Medulla oblongata (tissue), 1 donor: ENCODE measurements around the gene MRPL1.
"Not testable (repeated sequence)": the region's sequence is repeated elsewhere in the genome, so short reads cannot be mapped to it uniquely, and the experiment has no call there.

Source experiments
- DNase-seq: peaks from one replicate; pipeline ENCODE4 v3.0.0-alpha.2; 2015; ENCODE audit errors: extremely low spot score

Gene MRPL1

GRCh38 chr4:77913348-77913747 lies 50.7 kb downstream of the MRPL1 start:
- no peak for DNase-seq

DNA sequence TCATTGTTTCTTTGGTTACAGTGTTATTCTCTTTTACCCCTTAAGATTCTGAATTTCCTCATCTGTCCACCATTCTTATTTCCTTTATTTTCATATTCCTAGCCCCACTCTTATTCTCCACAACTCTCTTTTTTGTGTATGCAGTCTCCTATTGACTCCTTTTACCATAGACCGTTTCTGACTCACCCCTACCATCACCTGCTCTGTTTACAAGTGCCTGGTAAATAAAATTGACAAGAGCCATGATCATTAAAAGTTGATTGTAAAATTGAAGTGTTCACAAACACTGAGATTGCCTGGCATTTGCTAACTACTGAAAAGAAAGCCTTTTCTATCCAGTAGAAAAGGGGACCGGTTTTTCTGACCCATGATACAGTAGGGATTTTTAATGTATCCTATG lies 54.4 kb downstream of the MRPL1 start:
- DNase-seq: no peak

- DNase-seq: no peak
Observed at GRCh38 chr4:77917601-77918000, 55.0 kb downstream of the MRPL1 start.

GRCh38 chr4:77920371-77920770 lies 57.7 kb downstream of the MRPL1 start:
- DNase-seq: no peak

- DNase-seq: no peak
Observed at GRCh38 chr4:77921701-77922100, 59.1 kb downstream of the MRPL1 start.

DNA sequence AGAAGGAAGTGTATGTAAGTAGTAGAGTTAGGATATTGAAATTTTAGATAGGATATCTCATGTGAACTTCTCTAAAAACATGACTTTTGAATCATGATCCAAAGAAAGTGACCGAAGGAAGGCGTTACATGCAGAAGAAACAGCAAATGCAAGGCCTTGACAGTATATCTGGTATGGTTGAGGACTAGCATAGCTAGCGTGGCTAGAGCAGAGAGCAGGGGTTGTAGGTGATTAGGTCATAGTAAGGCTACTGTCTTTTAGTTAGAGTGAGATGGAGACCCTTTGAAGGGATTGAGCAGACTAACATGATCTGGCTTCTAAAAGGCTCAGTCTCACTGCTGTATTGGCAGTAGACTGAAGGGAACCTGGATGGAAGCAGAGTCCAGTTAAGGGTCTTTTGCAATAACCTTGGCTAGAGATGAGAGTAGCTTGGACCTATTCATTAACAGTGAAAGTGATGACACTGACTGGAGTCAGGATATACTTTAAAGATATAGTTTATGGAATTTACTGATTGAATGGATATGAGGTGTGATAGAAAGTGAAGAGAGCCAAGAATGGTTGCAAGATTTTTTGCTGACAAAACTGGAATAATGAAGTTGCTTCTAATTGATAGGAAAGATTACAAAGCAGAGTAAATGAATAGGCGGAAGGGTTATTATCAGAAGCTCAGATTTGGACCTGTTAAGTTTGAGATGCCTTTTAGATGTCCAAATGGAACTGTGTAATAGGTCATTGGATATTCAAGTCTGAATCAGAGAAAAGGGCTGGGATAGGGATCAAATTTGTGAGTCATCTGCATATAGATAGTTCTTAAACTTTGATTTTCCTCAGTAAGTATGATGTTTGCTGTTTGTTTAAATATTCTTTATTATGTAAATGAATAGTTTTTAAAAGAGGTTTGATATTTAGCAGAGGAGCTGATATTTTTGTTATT lies 59.8 kb downstream of the MRPL1 start:
- no peak for DNase-seq

- no peak for DNase-seq
Observed at GRCh38 chr4:77927991-77928925, 65.6 kb downstream of the MRPL1 start.

- no peak for DNase-seq
Observed at GRCh38 chr4:77930154-77930639, 67.6 kb downstream of the MRPL1 start.

DNA sequence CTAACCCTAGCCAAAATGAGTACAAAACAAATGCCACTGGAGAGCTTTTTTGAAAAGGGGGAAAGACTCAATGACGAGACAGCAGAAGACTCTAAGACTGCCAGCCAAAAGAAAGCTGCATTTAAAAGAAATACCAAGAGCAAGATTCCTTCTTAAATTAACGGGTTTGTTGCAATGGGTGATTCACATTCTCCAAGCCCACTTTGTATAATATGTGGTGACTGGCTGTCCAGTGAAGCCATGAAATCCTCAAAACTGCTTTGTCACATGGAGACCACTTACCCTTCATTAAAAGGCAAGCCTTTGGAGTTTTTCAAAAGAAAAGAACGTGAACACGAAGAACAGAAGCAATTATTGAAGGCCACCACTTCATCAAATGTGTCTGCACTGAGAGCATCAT lies 68.2 kb downstream of the MRPL1 start:
- no peak for DNase-seq

DNA sequence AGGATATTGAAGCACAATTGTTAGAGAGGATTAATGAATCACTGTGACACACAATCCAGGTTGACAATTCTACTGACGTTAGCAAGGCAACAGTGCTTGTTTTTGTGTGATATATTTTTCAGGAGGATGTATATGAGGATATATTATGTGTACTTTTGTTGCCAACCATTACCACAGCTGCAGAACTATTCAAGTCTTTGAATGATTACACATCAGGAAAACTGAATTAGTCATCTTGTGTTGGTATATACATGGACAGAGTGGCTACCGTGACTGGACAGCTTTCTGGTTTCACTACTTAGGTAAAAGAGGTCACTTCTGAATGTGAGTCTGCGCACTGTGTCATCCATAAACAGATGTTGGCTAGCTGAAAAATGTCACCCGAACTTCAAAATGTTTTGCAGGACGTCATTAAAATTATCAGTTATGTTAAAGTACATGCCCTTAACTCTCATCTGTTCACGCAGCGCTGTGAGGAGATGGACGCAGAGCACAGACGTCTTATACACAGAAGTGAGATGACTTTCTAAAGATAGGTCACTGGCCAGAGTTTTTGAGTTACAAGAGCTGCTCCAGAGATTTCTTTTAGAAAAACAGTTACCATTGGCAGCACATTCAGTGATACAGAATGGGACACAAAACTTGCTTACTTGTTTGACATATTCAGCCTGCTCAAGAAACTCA lies 69.0 kb downstream of the MRPL1 start:
- DNase-seq: no peak

DNA sequence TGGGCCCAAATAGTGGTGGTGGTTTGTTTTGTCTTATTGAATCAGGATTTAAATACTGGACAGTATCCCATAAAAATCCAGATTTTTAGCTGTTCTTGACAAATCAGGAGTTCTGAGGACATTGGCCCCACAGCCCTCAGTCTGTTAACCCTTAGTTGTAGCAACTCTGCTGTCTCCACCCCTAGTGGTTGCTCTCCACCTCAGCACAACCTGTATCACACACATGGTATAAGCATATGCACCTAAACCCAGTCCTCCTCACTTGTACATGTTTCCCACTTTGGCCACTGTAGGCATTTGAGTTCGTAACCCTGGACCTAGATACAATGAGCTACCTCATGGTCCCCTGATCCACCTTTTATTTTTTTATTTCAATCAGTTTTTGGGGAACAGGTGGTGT lies 75.9 kb downstream of the MRPL1 start:
- DNase-seq: no peak

GRCh38 chr4:77945929-77946328 lies 83.3 kb downstream of the MRPL1 start:
- DNase-seq: not testable (repeated sequence)

DNA sequence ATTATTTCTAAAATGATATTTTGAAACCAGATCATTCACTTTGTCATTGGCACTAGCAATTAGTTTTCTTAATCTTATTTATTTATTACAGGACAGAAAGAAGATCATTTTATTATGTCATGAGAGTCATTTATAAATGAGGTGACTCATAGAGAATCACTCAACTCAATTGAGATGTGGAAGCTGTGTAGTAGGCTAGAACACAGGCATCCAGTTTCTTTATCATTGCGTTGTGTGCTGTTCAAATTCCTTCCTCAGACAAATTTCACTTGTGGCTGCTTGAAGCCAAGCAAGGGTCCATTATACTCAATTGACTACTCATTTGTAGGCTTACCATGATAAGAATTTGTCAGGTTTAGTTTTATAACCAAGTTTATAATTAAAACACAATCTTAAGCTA lies 87.6 kb downstream of the MRPL1 start:
- DNase-seq: no peak

DNA sequence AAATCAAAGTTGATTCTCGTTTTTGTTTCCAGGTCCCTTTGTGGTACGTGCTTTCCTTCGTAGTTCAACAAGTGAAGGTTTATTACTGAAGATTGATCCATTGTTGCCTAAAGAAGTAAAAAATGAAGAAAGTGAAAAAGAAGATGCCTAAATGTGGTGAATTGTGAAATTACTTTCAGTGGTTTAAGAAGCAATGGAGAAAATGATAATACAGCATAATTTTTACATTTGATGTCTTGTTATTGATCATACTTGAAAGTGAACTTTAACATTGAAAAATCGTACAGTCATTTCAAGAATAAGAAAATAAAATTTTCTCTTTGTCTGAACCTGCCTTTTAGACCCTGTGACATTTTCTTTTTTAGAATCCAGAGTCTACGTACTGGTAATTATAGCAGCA lies 89.8 kb downstream of the MRPL1 start:
- DNase-seq: no peak

- no peak for DNase-seq
Observed at GRCh38 chr4:77954690-77955089, 92.1 kb downstream of the MRPL1 start.

DNA sequence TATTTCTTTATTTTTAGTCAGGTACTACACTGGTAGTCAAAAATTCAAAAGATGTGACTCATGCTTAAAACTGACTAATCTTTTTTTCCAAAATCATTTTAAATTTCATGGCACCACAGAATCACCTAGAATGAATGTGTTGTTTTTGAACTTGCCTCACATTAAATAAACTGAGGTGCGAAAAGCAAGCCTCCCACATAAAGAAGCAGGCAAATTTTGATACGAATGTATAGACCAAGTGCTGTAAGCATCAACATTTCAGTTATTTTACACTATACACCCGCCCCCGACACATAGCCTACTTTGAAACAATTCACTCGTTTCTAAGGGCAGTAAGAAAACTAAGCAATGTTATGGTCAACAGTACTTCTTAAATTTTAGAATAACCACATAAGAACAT lies 94.3 kb downstream of the MRPL1 start:
- no peak for DNase-seq

DNA sequence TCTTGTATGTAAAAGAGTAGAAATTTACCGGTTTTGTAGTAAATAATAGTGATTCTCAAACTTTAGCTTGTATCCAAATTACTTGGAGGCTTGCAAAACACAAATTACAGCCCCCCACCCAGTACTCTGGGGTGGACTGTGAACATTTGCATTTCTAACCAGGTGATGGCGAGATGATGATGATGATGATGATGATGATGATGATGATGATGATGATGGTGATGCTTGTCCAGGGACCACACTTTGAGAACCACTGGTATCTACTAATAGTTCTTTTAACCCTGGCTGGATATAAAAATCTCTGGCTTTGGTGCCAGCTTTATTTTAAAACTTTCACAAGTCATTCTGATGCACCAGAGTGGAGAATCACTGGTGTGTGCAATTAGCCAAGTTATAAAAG lies 96.3 kb downstream of the MRPL1 start:
- DNase-seq: no peak

GRCh38 chr4:77959566-77960338 lies 97.1 kb downstream of the MRPL1 start:
- DNase-seq: peak; percentile 60

DNA sequence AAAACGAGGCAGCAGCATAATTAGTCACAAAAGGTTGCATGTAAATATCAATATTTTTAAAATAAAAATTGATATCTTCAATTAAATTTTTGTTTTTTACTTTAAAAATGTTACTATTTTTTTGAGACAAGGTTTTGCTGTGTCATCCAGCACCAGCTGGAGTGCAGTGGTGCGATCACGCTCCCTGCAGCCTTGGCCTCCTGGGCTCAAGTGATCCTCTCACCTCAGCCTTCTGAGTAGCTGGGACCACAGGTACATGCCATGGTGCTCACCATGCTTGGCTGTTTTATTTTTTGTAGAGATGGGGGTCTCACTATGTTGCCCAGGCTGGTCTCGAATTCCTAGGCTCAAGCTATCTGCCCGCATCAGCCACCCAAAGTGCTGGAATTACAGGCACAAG lies 97.7 kb downstream of the MRPL1 start:
- DNase-seq: no peak

GRCh38 chr4:77963004-77963403 lies 100.4 kb downstream of the MRPL1 start:
- no peak for DNase-seq

DNA sequence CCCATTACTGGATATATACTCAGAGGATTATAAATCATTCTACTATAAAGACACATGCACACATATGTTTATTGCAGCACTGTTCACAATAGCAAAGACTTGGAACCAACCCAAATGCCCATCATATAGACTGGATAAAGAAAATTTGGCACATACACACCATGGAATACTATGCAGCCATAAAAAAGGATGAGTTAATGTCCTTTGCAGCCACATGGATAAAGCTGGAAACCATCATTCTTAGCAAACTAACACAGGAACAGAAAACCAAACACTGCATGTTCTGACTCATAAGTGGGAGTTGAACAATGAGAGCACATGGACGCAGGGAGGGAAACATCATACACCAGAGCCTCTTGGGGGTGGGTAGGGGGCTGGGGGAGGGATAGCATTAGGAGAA lies 111.0 kb downstream of the MRPL1 start:
- not testable (repeated sequence) for DNase-seq
